Natural killer cell (primary cell): ENCODE results near the gene KPTN. TPM values are rescaled to one million over a fixed set of nuclear protein-coding genes. Genes with fewer than 3 reads are reported as not detected.

ENCODE experiments used
- ATAC-seq, 3 donors: fragments of 150-1000 bp in 2 of 3; fragments of 200-7000 bp in 1 of 3; cut with Tn5 transposase; 1 replicate in 1 of 3; 2 replicates in 2 of 3; pipeline ENCODE4 v1.10.0; 2021; ENCODE audit warnings: mild to moderate bottlenecking in 2 of 3, moderate library complexity in 2 of 3
- DNase-seq, 2 donors: peaks; one replicate each; pipeline versions ENCODE4 v3.0.0 to v3.0.0-alpha.2; 2013 to 2021; ENCODE audit warnings: mixed read lengths in 1 of 2
- H3K27ac ChIP-seq: one replicate; pipeline ENCODE4 v1.5.1; 2013; ENCODE audit warnings: mild to moderate bottlenecking, low read length
- H3K27me3 ChIP-seq: one replicate; pipeline ENCODE4 v1.6.1; 2013; ENCODE audit warnings: low read length; ENCODE audit not compliant: control insufficient read depth, insufficient read depth
- H3K36me3 ChIP-seq: one replicate; pipeline ENCODE4 v1.6.1; 2013; ENCODE audit warnings: low read length; ENCODE audit not compliant: control insufficient read depth, insufficient read depth
- H3K4me1 ChIP-seq: one replicate; pipeline ENCODE4 v1.6.1; 2013; ENCODE audit warnings: low read length; ENCODE audit not compliant: control insufficient read depth, insufficient read depth
- H3K4me3 ChIP-seq: one replicate; pipeline ENCODE4 v1.5.1; 2013; ENCODE audit warnings: low read length
- H3K9me3 ChIP-seq: one replicate; pipeline ENCODE4 v1.6.1; 2013; ENCODE audit warnings: low read length; ENCODE audit not compliant: control insufficient read depth, insufficient read depth
- H3K27ac Mint-ChIP-seq, 2 donors: one replicate each; pipeline ENCODE4 v1.8.0; 2022; ENCODE audit warnings: mild to moderate bottlenecking in 2 of 2, mixed read lengths in 2 of 2, moderate library complexity in 1 of 2
- H3K27me3 Mint-ChIP-seq, 2 donors: one replicate each; pipeline ENCODE4 v1.8.0; 2022; ENCODE audit warnings: low read depth in 2 of 2, mixed read lengths in 2 of 2
- H3K36me3 Mint-ChIP-seq: one replicate; pipeline ENCODE4 v1.8.0; 2022; ENCODE audit warnings: mixed read lengths
- H3K4me1 Mint-ChIP-seq, 2 donors: one replicate each; pipeline ENCODE4 v1.8.0; 2022; ENCODE audit warnings: mixed read lengths in 2 of 2
- H3K4me3 Mint-ChIP-seq: one replicate; pipeline ENCODE4 v1.8.0; 2022; ENCODE audit warnings: mild to moderate bottlenecking, moderate library complexity, mixed read lengths
- H3K9me3 Mint-ChIP-seq, 2 donors: one replicate each; pipeline ENCODE4 v1.8.0; 2022; ENCODE audit warnings: mixed read lengths in 2 of 2
- CTCF ChIP-seq: fragments of 200-600 bp; IDR thresholded peaks from one replicate; pipeline ENCODE4 v1.8.0; 2022; ENCODE audit warnings: antibody characterized with exemption
- WGBS: methylation state at CpG from one replicate; pipeline ENCODE4 v1.1.7; 2013; ENCODE audit warnings: missing lambda C conversion rate; ENCODE audit not compliant: insufficient coverage; 5-methylcytosine and 5-hydroxymethylcytosine counted together
- intact Hi-C: fragments of 100-400 bp; cut with micrococcal nuclease; formaldehyde crosslinking; loops from one replicate; pipeline ENCODE4 v1.14.2; 2022
- total RNA-seq, 4 donors: library from RNA; stranded (reverse); fragments of 120-200 nt in 1 of 4; gene quantifications; one replicate each; pipeline versions ENCODE4 v1.2.3 to v1.2.4, GENCODE V29; 2013 to 2022

KPTN gene
- total RNA-seq, 3 donors from 2014 or later (not counting 1 experiment from before 2014, with no cell fraction given), result 3.0 to 4.2 (median 3.6) TPM

- no peak overlapping the region for H3K4me3 ChIP-seq
Measured at GRCh38 chr19:47512183-47512947, 28.3 kb upstream of the KPTN start.

GRCh38 chr19:47511681-47512080 lies 27.7 kb upstream of the KPTN start:
- peaks cover 45% of the 10 kb centered on the region for H3K4me1 ChIP-seq
- Mint-ChIP-seq H3K27me3 (no peaks in the 10 kb centered on the region), H3K36me3 (no peaks in the 10 kb centered on the region), H3K27ac (peak overlapping the region; percentile 98 to 100), H3K4me1 (peaks cover 57 to 78% of the 10 kb centered on the region in 2 donors), H3K9me3 (no peaks in the 10 kb centered on the region), H3K4me3 (no peak overlapping the region)
- H3K27me3 ChIP-seq, result no peaks in the 10 kb centered on the region
- TF ChIP-seq CTCF, result no peak
- peaks cover 2% of the 10 kb centered on the region for H3K36me3 ChIP-seq
- H3K4me3 ChIP-seq, result no peak overlapping the region
- DNase-seq (no peak), ATAC-seq (no peak)
- 94% methylated on average over 7 of the region's 7 CpGs for WGBS
- intact Hi-C loops, result no loop called here
- no peaks in the 10 kb centered on the region for H3K9me3 ChIP-seq
- H3K27ac ChIP-seq, result no peak overlapping the region

More at GRCh38 chr19:47512183-47512947, 28.3 kb upstream of the KPTN start:
- H3K9me3 ChIP-seq, result no peaks in the 10 kb centered on the region
- no peak overlapping the region for H3K27ac ChIP-seq
- H3K27me3 Mint-ChIP-seq, result no peaks in the 10 kb centered on the region
- peak overlapping the region; percentile 98 to 100 for H3K27ac Mint-ChIP-seq
- WGBS, result 65% methylated on average over 11 of the region's 11 CpGs
- no peaks in the 10 kb centered on the region for H3K36me3 Mint-ChIP-seq
- no peak for ATAC-seq
- peak overlapping the region; percentile 98 for H3K4me3 Mint-ChIP-seq
- no peak for TF ChIP-seq CTCF
- H3K36me3 ChIP-seq, result peaks cover 2% of the 10 kb centered on the region
- no peaks in the 10 kb centered on the region for H3K27me3 ChIP-seq
- peaks cover 57 to 82% of the 10 kb centered on the region in 2 donors for H3K4me1 Mint-ChIP-seq
- DNase-seq, result no peak
- peaks cover 51% of the 10 kb centered on the region for H3K4me1 ChIP-seq
- intact Hi-C loops, result no loop called here
- no peaks in the 10 kb centered on the region for H3K9me3 Mint-ChIP-seq

- Histone ChIP-seq H3K4me3 (no peak overlapping the region), H3K4me1 (peaks cover 43% of the 10 kb centered on the region), H3K27me3 (no peaks in the 10 kb centered on the region), H3K27ac (no peak overlapping the region), H3K9me3 (no peaks in the 10 kb centered on the region), H3K36me3 (peaks cover 5% of the 10 kb centered on the region)
- no peaks in the 10 kb centered on the region for H3K36me3 Mint-ChIP-seq
- no peak overlapping the region for H3K4me3 Mint-ChIP-seq
- H3K9me3 Mint-ChIP-seq, result no peaks in the 10 kb centered on the region
- ATAC-seq, result no peak
- intact Hi-C loops, result no loop called here
- DNase-seq, result no peak
- peak overlapping the region in 1 of 2 donors; percentile 100 for H3K27ac Mint-ChIP-seq
- WGBS, result 97% methylated on average over 6 of the region's 6 CpGs
- H3K4me1 Mint-ChIP-seq, result peaks cover 51 to 75% of the 10 kb centered on the region in 2 donors
- no peak for TF ChIP-seq CTCF
- no peaks in the 10 kb centered on the region for H3K27me3 Mint-ChIP-seq
Measured at GRCh38 chr19:47511128-47511517, 27.1 kb upstream of the KPTN start.
